Measurements from ENCODE around the gene FBXL13. TPM values are rescaled to one million over a fixed set of nuclear protein-coding genes. Genes with fewer than 3 reads are reported as not detected.
"Not testable (repeated sequence)": the region's sequence is repeated elsewhere in the genome, so short reads cannot be mapped to it uniquely, and the experiment has no call there.

FBXL13 gene
- total RNA-seq, 1 donor from 2014 or later: 1.3 TPM

- DNase-seq: no peak
Measured at GRCh38 chr7:102982235-102982634, 92.4 kb downstream of the FBXL13 start.

GRCh38 chr7:102981451-102981850 is 93.1 kb downstream of the FBXL13 start:
- no peak for DNase-seq

- DNase-seq: no peak
Measured at GRCh38 chr7:102979670-102980069, 94.9 kb downstream of the FBXL13 start.

- DNase-seq: no peak
Measured at GRCh38 chr7:102978284-102978683, 96.3 kb downstream of the FBXL13 start.

- DNase-seq: not testable (repeated sequence)
Measured at GRCh38 chr7:102977586-102977985, 97.0 kb downstream of the FBXL13 start.

GRCh38 chr7:102976493-102976892 is 98.1 kb downstream of the FBXL13 start:
- no peak for DNase-seq

- no peak for DNase-seq
Measured at GRCh38 chr7:102975854-102976253, 98.7 kb downstream of the FBXL13 start.

GRCh38 chr7:102974366-102975236 is 100.0 kb downstream of the FBXL13 start:
- no peak for DNase-seq

GRCh38 chr7:102973096-102973802 is 101.3 kb downstream of the FBXL13 start:
- DNase-seq: no peak

GRCh38 chr7:102967798-102968197 is 106.8 kb downstream of the FBXL13 start:
- no peak for DNase-seq

GRCh38 chr7:102966465-102966864 is 108.1 kb downstream of the FBXL13 start:
- DNase-seq: no peak

- not testable (repeated sequence) for DNase-seq
Measured at GRCh38 chr7:102961993-102962392, 112.6 kb downstream of the FBXL13 start.

GRCh38 chr7:102958004-102958403 is 116.6 kb downstream of the FBXL13 start:
- not testable (repeated sequence) for DNase-seq

GRCh38 chr7:102954359-102954758 is 120.2 kb downstream of the FBXL13 start:
- DNase-seq: not testable (repeated sequence)

- DNase-seq: no peak
Measured at GRCh38 chr7:102953406-102953805, 121.2 kb downstream of the FBXL13 start.

- no peak for DNase-seq
Measured at GRCh38 chr7:102951839-102952238, 122.8 kb downstream of the FBXL13 start.

GRCh38 chr7:102944241-102944640 is 130.4 kb downstream of the FBXL13 start:
- no peak for DNase-seq

- no peak for DNase-seq
Measured at GRCh38 chr7:102943423-102944169, 131.0 kb downstream of the FBXL13 start.

GRCh38 chr7:102942868-102943267 is 131.7 kb downstream of the FBXL13 start:
- DNase-seq: no peak

GRCh38 chr7:102942181-102942866 is 132.3 kb downstream of the FBXL13 start:
- no peak for DNase-seq

- no peak for DNase-seq
Measured at GRCh38 chr7:102938679-102939078, 135.9 kb downstream of the FBXL13 start.
